Posterior cingulate gyrus (tissue), 11 donors: Measurements from ENCODE around the gene ERICH6.

Experiments used
- DNase-seq, 10 donors: peaks; one replicate each; pipeline versions ENCODE4 v3.0.0 to v3.0.0-alpha.2; 2020 to 2021; ENCODE audit warnings: mixed read lengths in 3 of 10
- intact Hi-C: fragments of 100-400 bp; cut with DNase I; formaldehyde crosslinking; loops from one replicate; pipeline ENCODE4 v1.15.1; 2023

Gene ERICH6

GRCh38 chr3:150737874-150738679, 34.4 kb upstream of the ERICH6 start:
- no peak for DNase-seq
- intact Hi-C loops, result no loop called here

GRCh38 chr3:150736903-150737832, 33.4 kb upstream of the ERICH6 start:
- intact Hi-C loops, result no loop called here
- DNase-seq, result no peak

- intact Hi-C loops, result no loop called here
- DNase-seq, result no peak
Observed at GRCh38 chr3:150736316-150736719, 32.6 kb upstream of the ERICH6 start.

- no peak for DNase-seq
- intact Hi-C loops, result no loop called here
Observed at GRCh38 chr3:150734795-150735119, 31.0 kb upstream of the ERICH6 start.

- intact Hi-C loops, result no loop called here
- no peak for DNase-seq
Observed at GRCh38 chr3:150733936-150734794, 30.4 kb upstream of the ERICH6 start.

GRCh38 chr3:150733373-150733935, 29.7 kb upstream of the ERICH6 start:
- DNase-seq, result no peak
- intact Hi-C loops, result no loop called here

GRCh38 chr3:150729682-150730360, 26.1 kb upstream of the ERICH6 start:
- intact Hi-C loops, result no loop called here

GRCh38 chr3:150727653-150728502, 24.2 kb upstream of the ERICH6 start:
- intact Hi-C loops, result no loop called here
- no peak for DNase-seq

More at GRCh38 chr3:150729682-150730360, 26.1 kb upstream of the ERICH6 start:
- DNase-seq, result no peak

- DNase-seq, result no peak
- intact Hi-C loops, result no loop called here
Observed at GRCh38 chr3:150725548-150725947, 21.8 kb upstream of the ERICH6 start.

GRCh38 chr3:150723946-150724345, 20.2 kb upstream of the ERICH6 start:
- no peak for DNase-seq
- intact Hi-C loops, result loop anchor here (5.0 kb wide), 1 partner anchor 38 kb away; the partner anchor contains the start of gene SIAH2

GRCh38 chr3:150722267-150722666, 18.5 kb upstream of the ERICH6 start:
- intact Hi-C loops, result loop anchor here (5.0 kb wide), 1 partner anchor 40 kb away; the partner anchor contains the start of gene SIAH2
- DNase-seq, result no peak

- DNase-seq, result peak in 1 of 10 donors; percentile 59
- intact Hi-C loops, result loop anchor here (1.0 to 5.0 kb wide), 3 partner anchors 41 to 425 kb away; partner anchors contain the start of gene SIAH2
Observed at GRCh38 chr3:150721285-150722130, 17.8 kb upstream of the ERICH6 start.

- intact Hi-C loops, result loop anchor here (5.0 kb wide), 1 partner anchor 42 kb away; the partner anchor contains the start of gene SIAH2
Observed at GRCh38 chr3:150720444-150720843, 16.7 kb upstream of the ERICH6 start.

GRCh38 chr3:150710097-150710496, 6.4 kb upstream of the ERICH6 start:
- intact Hi-C loops, result no loop called here
- no peak for DNase-seq

More at GRCh38 chr3:150720444-150720843, 16.7 kb upstream of the ERICH6 start:
- no peak for DNase-seq

GRCh38 chr3:150703299-150703755, 393 bp downstream of the ERICH6 start:
- peak in 8 of 10 donors; percentile 16 to 86 (median 29) for DNase-seq
- intact Hi-C loops, result loop anchor here (5.0 kb wide), 2 partner anchors 101 to 156 kb away; partner anchors contain the start of genes EIF2A, SELENOT and SERP1

GRCh38 chr3:150699068-150699639, 4.6 kb downstream of the ERICH6 start:
- intact Hi-C loops, result no loop called here

GRCh38 chr3:150697646-150698045, 6.1 kb downstream of the ERICH6 start:
- no peak for DNase-seq
- intact Hi-C loops, result no loop called here

More at GRCh38 chr3:150699068-150699639, 4.6 kb downstream of the ERICH6 start:
- DNase-seq, result no peak
